Glomerular visceral epithelial cell (primary cell): ENCODE results near the gene OOSP3.
A peak's percentile ranks its signal among the peaks of the same experiment; 100 is the strongest.
"Not testable (repeated sequence)": the region's sequence is repeated elsewhere in the genome, so short reads cannot be mapped to it uniquely, and the experiment has no call there.

Source experiments
- DNase-seq: peaks from one replicate; pipeline ENCODE4 v3.0.0-alpha.2; 2016; ENCODE audit errors: extremely low spot score

The OOSP3 gene

GRCh38 chr11:59877325-59877724, 1.3 kb upstream of the OOSP3 start:
- no peak for DNase-seq

- DNase-seq: no peak
Measured at GRCh38 chr11:59877784-59878183, 798 bp upstream of the OOSP3 start.

GRCh38 chr11:59879567-59879966, 985 bp downstream of the OOSP3 start:
- no peak for DNase-seq

GRCh38 chr11:59883597-59883996, 5.0 kb downstream of the OOSP3 start:
- no peak for DNase-seq

- DNase-seq: not testable (repeated sequence)
Measured at GRCh38 chr11:59887156-59887555, 8.6 kb downstream of the OOSP3 start.

- DNase-seq: no peak
Measured at GRCh38 chr11:59891781-59892181, 13.2 kb downstream of the OOSP3 start.

- DNase-seq: no peak
Measured at GRCh38 chr11:59894616-59895015, 16.0 kb downstream of the OOSP3 start.

GRCh38 chr11:59898046-59898445, 19.5 kb downstream of the OOSP3 start:
- DNase-seq: no peak

GRCh38 chr11:59898650-59899049, 20.1 kb downstream of the OOSP3 start:
- DNase-seq: no peak

- DNase-seq: no peak
Measured at GRCh38 chr11:59899532-59899931, 20.9 kb downstream of the OOSP3 start.

- DNase-seq: no peak
Measured at GRCh38 chr11:59900366-59901126, 22.0 kb downstream of the OOSP3 start.

- peak; percentile 27 for DNase-seq
Measured at GRCh38 chr11:59901306-59901705, 22.7 kb downstream of the OOSP3 start.

GRCh38 chr11:59903569-59903968, 25.0 kb downstream of the OOSP3 start:
- DNase-seq: not testable (repeated sequence)

GRCh38 chr11:59918480-59918879, 39.9 kb downstream of the OOSP3 start:
- DNase-seq: no peak

GRCh38 chr11:59918987-59919589, 40.5 kb downstream of the OOSP3 start:
- peak; percentile 47 for DNase-seq

GRCh38 chr11:59923813-59924212, 45.2 kb downstream of the OOSP3 start:
- no peak for DNase-seq

GRCh38 chr11:59931688-59932087, 53.1 kb downstream of the OOSP3 start:
- DNase-seq: no peak

GRCh38 chr11:59938132-59938531, 59.5 kb downstream of the OOSP3 start, which contains the start of gene OOSP1:
Gene OOSP1 (plus strand): TSS chr11:59938432. CDS start chr11:59938455, 23 bp downstream.
- no peak for DNase-seq

- DNase-seq: no peak
Measured at GRCh38 chr11:59938718-59939117, 60.1 kb downstream of the OOSP3 start.

GRCh38 chr11:59939482-59939881, 60.9 kb downstream of the OOSP3 start:
- no peak for DNase-seq

GRCh38 chr11:59941091-59941490, 62.5 kb downstream of the OOSP3 start:
- DNase-seq: no peak

- no peak for DNase-seq
Measured at GRCh38 chr11:59943997-59944714, 65.6 kb downstream of the OOSP3 start.

- no peak for DNase-seq
Measured at GRCh38 chr11:59944720-59945119, 66.1 kb downstream of the OOSP3 start.
